Neuron (in vitro differentiated cells): Measurements from ENCODE around the gene CLHC1.
"Not testable (repeated sequence)": the region's sequence is repeated elsewhere in the genome, so short reads cannot be mapped to it uniquely, and the experiment has no call there.

ENCODE experiments used
- H2AFZ ChIP-seq: one replicate; pipeline ENCODE4 v1.6.1; 2013; ENCODE audit warnings: low read depth, mild to moderate bottlenecking, inconsistent platforms, low read length, moderate library complexity
- H3K27me3 ChIP-seq: one replicate; pipeline ENCODE4 v1.6.1; 2013; ENCODE audit warnings: low read length; ENCODE audit not compliant: insufficient read depth
- H3K36me3 ChIP-seq: one replicate; pipeline ENCODE4 v1.6.1; 2013; ENCODE audit warnings: low read length; ENCODE audit not compliant: insufficient read depth
- H3K4me1 ChIP-seq: one replicate; pipeline ENCODE4 v1.6.1; 2013; ENCODE audit warnings: low read length; ENCODE audit not compliant: insufficient read depth
- H3K4me3 ChIP-seq: 2 replicates; pipeline ENCODE4 v1.5.1; 2013; ENCODE audit warnings: mild to moderate bottlenecking, low read length, moderate library complexity
- H3K9me3 ChIP-seq: one replicate; pipeline ENCODE4 v1.6.1; 2013; ENCODE audit warnings: low read length

CLHC1 gene

GRCh38 chr2:55227437-55228225 is 4.5 kb downstream of the CLHC1 start:
- H3K27me3 ChIP-seq, H2AFZ ChIP-seq, H3K4me3 ChIP-seq, H3K4me1 ChIP-seq: not testable (repeated sequence)
- Histone ChIP-seq H3K36me3 (peaks cover 25% of the 10 kb centered on the region), H3K9me3 (peaks cover 16% of the 10 kb centered on the region)

- no peaks in the 10 kb centered on the region for H3K27me3 ChIP-seq
These were observed 6.5 kb downstream of the CLHC1 start for GRCh38 chr2:55225481-55226020.

GRCh38 chr2:55224761-55225261 is 7.3 kb downstream of the CLHC1 start:
- peaks cover 35% of the 10 kb centered on the region for H3K36me3 ChIP-seq
- H3K4me1 ChIP-seq, result no peaks in the 10 kb centered on the region
- H3K9me3 ChIP-seq, result peaks cover 16% of the 10 kb centered on the region
- no peak overlapping the region for H3K4me3 ChIP-seq
- H3K27me3 ChIP-seq, result no peaks in the 10 kb centered on the region
- no peak overlapping the region for H2AFZ ChIP-seq

More at GRCh38 chr2:55225481-55226020, 6.5 kb downstream of the CLHC1 start:
- no peak overlapping the region for H2AFZ ChIP-seq
- peaks cover 16% of the 10 kb centered on the region for H3K9me3 ChIP-seq
- no peaks in the 10 kb centered on the region for H3K4me1 ChIP-seq
- H3K36me3 ChIP-seq, result peaks cover 35% of the 10 kb centered on the region
- no peak overlapping the region for H3K4me3 ChIP-seq

GRCh38 chr2:55223958-55224760 is 7.9 kb downstream of the CLHC1 start:
- Histone ChIP-seq H2AFZ (no peak overlapping the region), H3K36me3 (peaks cover 37% of the 10 kb centered on the region), H3K27me3 (no peaks in the 10 kb centered on the region), H3K4me3 (no peak overlapping the region), H3K4me1 (no peaks in the 10 kb centered on the region), H3K9me3 (peaks cover 16% of the 10 kb centered on the region)

GRCh38 chr2:55213822-55214221 is 18.3 kb downstream of the CLHC1 start:
- H3K4me3 ChIP-seq, result no peak overlapping the region
- peaks cover 5% of the 10 kb centered on the region for H3K36me3 ChIP-seq
- H2AFZ ChIP-seq, result no peak overlapping the region
- H3K9me3 ChIP-seq, result no peaks in the 10 kb centered on the region
- no peaks in the 10 kb centered on the region for H3K4me1 ChIP-seq
- no peaks in the 10 kb centered on the region for H3K27me3 ChIP-seq

- Histone ChIP-seq H3K4me1 (no peaks in the 10 kb centered on the region), H3K9me3 (peaks cover 9% of the 10 kb centered on the region), H3K27me3 (no peaks in the 10 kb centered on the region), H3K4me3 (no peak overlapping the region), H3K36me3 (peaks cover 26% of the 10 kb centered on the region), H2AFZ (no peak overlapping the region)
These were observed 27.1 kb downstream of the CLHC1 start for GRCh38 chr2:55204950-55205349.

- H3K36me3 ChIP-seq, result peaks cover 25% of the 10 kb centered on the region
- no peaks in the 10 kb centered on the region for H3K4me1 ChIP-seq
- peaks cover 9% of the 10 kb centered on the region for H3K9me3 ChIP-seq
- H3K27me3 ChIP-seq, result no peaks in the 10 kb centered on the region
- H3K4me3 ChIP-seq, result no peak overlapping the region
- H2AFZ ChIP-seq, result no peak overlapping the region
These were observed 27.6 kb downstream of the CLHC1 start for GRCh38 chr2:55204536-55204935.

GRCh38 chr2:55200416-55200815 is 31.7 kb downstream of the CLHC1 start:
- Histone ChIP-seq H3K36me3 (peaks cover 50% of the 10 kb centered on the region), H3K4me1 (no peaks in the 10 kb centered on the region), H2AFZ (no peak overlapping the region), H3K4me3 (no peak overlapping the region), H3K27me3 (no peaks in the 10 kb centered on the region), H3K9me3 (peaks cover 20% of the 10 kb centered on the region)

GRCh38 chr2:55196526-55196925 is 35.6 kb downstream of the CLHC1 start:
- no peak overlapping the region for H3K4me3 ChIP-seq
- H2AFZ ChIP-seq, result no peak overlapping the region
- H3K9me3 ChIP-seq, result peaks cover 15% of the 10 kb centered on the region
- peaks cover 40% of the 10 kb centered on the region for H3K36me3 ChIP-seq
- no peaks in the 10 kb centered on the region for H3K4me1 ChIP-seq
- no peaks in the 10 kb centered on the region for H3K27me3 ChIP-seq

DNA sequence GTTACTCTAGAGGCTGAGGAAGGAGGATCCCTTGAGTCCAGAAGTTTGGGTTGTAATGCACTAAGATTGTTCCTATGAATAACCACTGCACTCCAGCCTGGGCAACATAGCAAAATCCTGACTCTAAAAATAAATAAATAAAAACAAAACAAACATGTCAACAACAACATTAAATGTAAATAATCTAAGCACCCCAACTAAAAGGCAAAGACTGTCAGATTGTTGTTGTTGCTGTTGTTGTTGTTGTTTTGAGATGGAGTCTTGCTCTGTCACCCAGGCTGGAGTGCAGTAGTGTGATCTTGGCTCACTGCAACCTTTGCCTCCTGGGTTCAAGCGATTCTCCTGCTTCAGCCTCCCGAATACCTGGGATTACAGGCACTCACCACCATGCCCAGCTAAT is 40.2 kb downstream of the CLHC1 start:
- H3K4me3 ChIP-seq, H3K27me3 ChIP-seq, H3K9me3 ChIP-seq, H3K4me1 ChIP-seq, H2AFZ ChIP-seq: not testable (repeated sequence)
- peaks cover 28% of the 10 kb centered on the region for H3K36me3 ChIP-seq

DNA sequence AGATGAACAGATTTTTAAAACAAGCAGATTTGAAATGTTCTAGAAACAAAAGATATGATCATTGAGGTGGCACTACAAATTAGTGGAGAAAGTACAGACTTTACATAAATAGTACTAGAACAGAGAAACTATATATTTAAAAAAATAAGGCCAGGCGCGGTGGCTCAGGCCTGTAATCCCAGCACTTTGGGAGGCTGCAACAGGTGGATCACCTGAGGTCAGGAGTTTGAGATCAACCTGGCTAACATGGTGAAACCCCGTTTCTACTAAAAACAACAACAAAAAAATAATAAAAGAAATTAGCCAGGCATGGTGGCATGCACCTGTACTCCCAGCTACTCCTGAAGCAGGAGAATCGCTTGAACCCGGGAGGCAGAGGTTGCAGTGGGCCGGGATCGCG is 45.3 kb downstream of the CLHC1 start:
- H3K4me3 ChIP-seq, H3K27me3 ChIP-seq, H3K4me1 ChIP-seq, H2AFZ ChIP-seq, H3K9me3 ChIP-seq, H3K36me3 ChIP-seq: not testable (repeated sequence)

GRCh38 chr2:55180374-55180773 is 51.7 kb downstream of the CLHC1 start:
- Histone ChIP-seq H3K4me3 (no peak overlapping the region), H3K27me3 (no peaks in the 10 kb centered on the region), H2AFZ (no peak overlapping the region), H3K9me3 (no peaks in the 10 kb centered on the region), H3K36me3 (no peaks in the 10 kb centered on the region), H3K4me1 (peaks cover 1% of the 10 kb centered on the region)

- peaks cover 15% of the 10 kb centered on the region for H3K4me1 ChIP-seq
- H3K27me3 ChIP-seq, result no peaks in the 10 kb centered on the region
- no peak overlapping the region for H3K4me3 ChIP-seq
These were observed 56.0 kb downstream of the CLHC1 start for GRCh38 chr2:55176094-55176415.

More at GRCh38 chr2:55176094-55176415, 56.0 kb downstream of the CLHC1 start:
- no peaks in the 10 kb centered on the region for H3K9me3 ChIP-seq
- H3K36me3 ChIP-seq, result no peaks in the 10 kb centered on the region
- H2AFZ ChIP-seq, result no peak overlapping the region
